Colonic mucosa (tissue), 4 donors: ENCODE data around the gene SLCO3A1. TPM values are rescaled to one million over a fixed set of nuclear protein-coding genes. Genes with fewer than 3 reads are reported as not detected.

ENCODE experiments used
- DNase-seq: peaks from one replicate; pipeline ENCODE4 v3.0.0-alpha.2; 2020
- H3K27ac ChIP-seq: fragments of 200-600 bp; one replicate; pipeline ENCODE4 v1.8.0; 2021
- H3K27me3 ChIP-seq: fragments of 200-600 bp; one replicate; pipeline ENCODE4 v1.8.0; 2021
- H3K36me3 ChIP-seq: fragments of 200-600 bp; one replicate; pipeline ENCODE4 v1.8.0; 2021
- H3K4me1 ChIP-seq: fragments of 200-600 bp; one replicate; pipeline ENCODE4 v1.8.0; 2021; ENCODE audit warnings: mild to moderate bottlenecking
- H3K4me3 ChIP-seq: fragments of 200-600 bp; one replicate; pipeline ENCODE4 v1.8.0; 2021
- H3K9ac ChIP-seq, 2 donors: one replicate each; pipeline ENCODE4 v1.7.0; 2013; ENCODE audit warnings: control low read depth in 2 of 2, low read depth in 2 of 2, low read length in 2 of 2
- H3K9me3 ChIP-seq: fragments of 200-600 bp; one replicate; pipeline ENCODE4 v1.8.0; 2021
- CTCF ChIP-seq: fragments of 200-600 bp; IDR thresholded peaks from one replicate; pipeline ENCODE4 v1.8.0; 2022; ENCODE audit warnings: antibody characterized with exemption, mild to moderate bottlenecking
- intact Hi-C: fragments of 100-400 bp; cut with DNase I; formaldehyde crosslinking; loops from one replicate; pipeline ENCODE4 v1.14.1; 2022
- total RNA-seq, 2 donors: library from RNA; stranded (reverse); fragmentation: NEBNext Ultra II Directional in 1 of 2; extraction: Animal tissue kit (Norgen Biotek cat#: 25700) in 1 of 2; gene quantifications; one replicate each; pipeline ENCODE4 v1.2.1, GENCODE V29; 2021
- donor health status: healthy.
- donor health status: DM: no; HTN: no; CAD: no.
- donor health status: DM: no; HTN: no; CAD: no.

SLCO3A1 gene
- total RNA-seq, 2 donors from 2014 or later: 11.4 to 24.6 TPM

- intact Hi-C loops: no loop called here
Measured at GRCh38 chr15:92187975-92188374, 334.5 kb downstream of the SLCO3A1 start.

DNA sequence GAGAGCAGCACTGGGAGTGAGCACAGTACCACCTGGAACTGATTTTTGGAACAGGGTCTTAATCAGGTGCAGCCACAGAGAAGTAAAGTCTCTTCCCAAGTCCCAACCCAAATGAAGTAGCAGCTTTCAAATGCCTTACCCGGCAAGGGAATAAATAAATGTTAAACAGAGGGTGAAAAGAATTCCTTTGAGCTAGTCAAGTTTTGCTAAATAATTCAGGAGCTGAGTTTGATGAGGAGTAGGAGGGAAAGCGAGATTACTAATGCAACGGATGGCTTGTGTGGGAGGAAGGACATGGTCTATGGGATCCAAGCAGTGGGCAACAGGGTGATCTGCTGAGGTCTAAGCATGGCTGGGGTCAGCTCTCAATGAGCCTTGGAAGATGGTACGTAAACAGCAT lies 335.7 kb downstream of the SLCO3A1 start:
- intact Hi-C loops: no loop called here
- Histone ChIP-seq H3K36me3 (no peaks in the 10 kb centered on the region), H3K4me1 (no peaks in the 10 kb centered on the region), H3K9me3 (no peaks in the 10 kb centered on the region), H3K9ac (no peak overlapping the region), H3K27ac (no peak overlapping the region), H3K4me3 (no peak overlapping the region), H3K27me3 (no peaks in the 10 kb centered on the region)
- no peak for TF ChIP-seq CTCF
- DNase-seq: no peak

More at GRCh38 chr15:92187975-92188374, 334.5 kb downstream of the SLCO3A1 start:
- DNase-seq: no peak
- no peaks in the 10 kb centered on the region for H3K4me1 ChIP-seq
- H3K36me3 ChIP-seq: no peaks in the 10 kb centered on the region
- H3K4me3 ChIP-seq: no peak overlapping the region
- no peaks in the 10 kb centered on the region for H3K27me3 ChIP-seq
- no peak overlapping the region for H3K27ac ChIP-seq
- H3K9me3 ChIP-seq: no peaks in the 10 kb centered on the region
- TF ChIP-seq CTCF: no peak
- H3K9ac ChIP-seq: no peak overlapping the region

- no peak overlapping the region for H3K9ac ChIP-seq
- H3K27me3 ChIP-seq: no peaks in the 10 kb centered on the region
- no peaks in the 10 kb centered on the region for H3K4me1 ChIP-seq
- TF ChIP-seq CTCF: no peak
- H3K9me3 ChIP-seq: no peaks in the 10 kb centered on the region
- no peak overlapping the region for H3K27ac ChIP-seq
- intact Hi-C loops: no loop called here
- no peak overlapping the region for H3K4me3 ChIP-seq
- no peaks in the 10 kb centered on the region for H3K36me3 ChIP-seq
- DNase-seq: no peak
Measured at GRCh38 chr15:92195241-92195640, 341.7 kb downstream of the SLCO3A1 start.

DNA sequence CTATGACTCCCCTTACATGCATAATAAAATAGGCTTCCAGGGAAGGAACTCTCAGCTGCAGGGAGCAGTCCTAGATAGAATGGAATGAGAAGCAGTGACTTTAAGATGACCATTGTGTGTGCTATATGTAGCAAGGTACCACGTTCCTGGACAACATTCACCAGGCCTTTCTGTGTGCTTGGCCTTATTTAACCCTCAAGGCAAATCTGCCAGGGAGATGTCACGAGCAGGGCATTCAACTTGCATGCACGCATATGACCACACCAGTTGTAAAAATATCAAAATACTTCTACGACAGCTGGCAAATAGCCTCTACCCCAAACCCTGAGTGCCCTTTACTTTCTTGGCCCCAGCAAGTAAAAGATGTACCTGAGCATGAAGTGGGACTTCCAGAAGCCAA lies 342.8 kb downstream of the SLCO3A1 start:
- no peak for TF ChIP-seq CTCF
- Histone ChIP-seq H3K27me3 (no peaks in the 10 kb centered on the region), H3K4me1 (no peaks in the 10 kb centered on the region), H3K27ac (no peak overlapping the region), H3K36me3 (no peaks in the 10 kb centered on the region), H3K9ac (no peak overlapping the region), H3K9me3 (no peaks in the 10 kb centered on the region), H3K4me3 (no peak overlapping the region)
- no peak for DNase-seq
- intact Hi-C loops: no loop called here

DNA sequence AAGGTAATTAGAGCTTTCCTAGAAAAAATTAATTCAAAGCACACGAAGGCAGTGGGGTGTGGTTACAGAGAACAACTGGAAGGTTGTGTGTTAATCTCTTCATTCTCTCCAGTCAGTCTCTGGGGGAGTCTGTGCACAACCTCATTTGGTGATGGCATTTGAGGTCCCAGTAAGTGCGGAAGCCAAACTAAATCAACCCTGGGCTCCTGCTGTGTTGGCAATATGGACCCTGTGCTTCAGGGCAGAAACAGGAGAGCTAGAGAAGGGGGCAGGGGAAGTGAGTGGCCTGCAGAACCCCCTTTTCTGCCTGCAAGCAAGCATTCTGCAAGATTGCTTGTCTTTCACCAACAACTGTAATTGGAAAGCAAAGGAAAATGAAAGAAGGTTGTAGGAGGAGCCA lies 344.2 kb downstream of the SLCO3A1 start:
- no peak overlapping the region for H3K27ac ChIP-seq
- no peaks in the 10 kb centered on the region for H3K27me3 ChIP-seq
- H3K9ac ChIP-seq: no peak overlapping the region
- no peak for TF ChIP-seq CTCF
- intact Hi-C loops: no loop called here
- no peak overlapping the region for H3K4me3 ChIP-seq
- H3K36me3 ChIP-seq: no peaks in the 10 kb centered on the region
- H3K4me1 ChIP-seq: no peaks in the 10 kb centered on the region
- H3K9me3 ChIP-seq: no peaks in the 10 kb centered on the region
- DNase-seq: no peak

GRCh38 chr15:92200891-92201290 lies 347.4 kb downstream of the SLCO3A1 start:
- H3K9ac ChIP-seq: no peak overlapping the region
- H3K4me1 ChIP-seq: no peaks in the 10 kb centered on the region
- intact Hi-C loops: no loop called here
- no peak overlapping the region for H3K4me3 ChIP-seq
- H3K9me3 ChIP-seq: no peaks in the 10 kb centered on the region
- no peaks in the 10 kb centered on the region for H3K27me3 ChIP-seq
- no peak overlapping the region for H3K27ac ChIP-seq
- no peak for DNase-seq
- TF ChIP-seq CTCF: no peak
- H3K36me3 ChIP-seq: no peaks in the 10 kb centered on the region
